Smooth muscle cell (in vitro differentiated cells): ENCODE results near the gene CPNE1. TPM values are rescaled to one million over a fixed set of nuclear protein-coding genes. Genes with fewer than 3 reads are reported as not detected.

Source experiments
- DNase-seq: peaks from one replicate; lab custom pipeline; 2025; ENCODE audit not compliant: unreplicated experiment; lab: John Stamatoyannopoulos, UW
- H2AFZ ChIP-seq: fragments of 200-600 bp; sonication (generic); 2 replicates; pipeline ENCODE4 v1.6.0; 2016; ENCODE audit warnings: antibody characterized with exemption, low read depth, mild to moderate bottlenecking
- H3F3A ChIP-seq: fragments of 200-600 bp; sonication (generic); 2 replicates; pipeline ENCODE4 v1.6.0; 2017; ENCODE audit warnings: antibody characterized with exemption, low read depth
- H3K27ac ChIP-seq: fragments of 200-600 bp; sonication (generic); 2 replicates; pipeline ENCODE4 v1.5.1; 2016; ENCODE audit warnings: low read depth, mild to moderate bottlenecking
- H3K27me3 ChIP-seq: fragments of 200-600 bp; sonication (generic); 2 replicates; pipeline ENCODE4 v1.6.1; 2016; ENCODE audit warnings: low read depth, mild to moderate bottlenecking
- H3K36me3 ChIP-seq: fragments of 200-600 bp; sonication (generic); 2 replicates; pipeline ENCODE4 v1.5.1; 2016; ENCODE audit warnings: low read depth
- H3K4me1 ChIP-seq: fragments of 200-600 bp; sonication (generic); 2 replicates; pipeline ENCODE4 v1.5.1; 2016; ENCODE audit warnings: low read depth
- H3K4me2 ChIP-seq: fragments of 200-600 bp; sonication (generic); 2 replicates; pipeline ENCODE4 v1.6.0; 2016; ENCODE audit warnings: mild to moderate bottlenecking
- H3K4me3 ChIP-seq: fragments of 200-600 bp; sonication (generic); 2 replicates; pipeline ENCODE4 v1.5.1; 2016; ENCODE audit warnings: mild to moderate bottlenecking
- H3K79me2 ChIP-seq: fragments of 200-600 bp; sonication (generic); 2 replicates; pipeline ENCODE4 v1.6.0; 2016; ENCODE audit warnings: low read depth, mild to moderate bottlenecking
- H3K9ac ChIP-seq: fragments of 200-600 bp; sonication (generic); 2 replicates; pipeline ENCODE4 v1.6.0; 2016; ENCODE audit warnings: low read depth
- H3K9me3 ChIP-seq: fragments of 200-600 bp; sonication (generic); replicated peaks from 2 replicates; pipeline ENCODE4 v1.5.1; 2016; ENCODE audit warnings: low read depth
- H4K20me1 ChIP-seq: fragments of 200-600 bp; sonication (generic); 2 replicates; pipeline ENCODE4 v1.6.0; 2016; ENCODE audit warnings: low read depth
- CTCF ChIP-seq: fragments of 200-600 bp; sonication (generic); IDR thresholded peaks from 2 replicates; pipeline ENCODE4 v1.5.1; 2017; ENCODE audit warnings: borderline replicate concordance, mild to moderate bottlenecking, antibody characterized with exemption; ENCODE audit not compliant: insufficient read depth, poor library complexity, severe bottlenecking
- WGBS: methylation state at CpG from one replicate; pipeline ENCODE4 v1.1.7; 2016; ENCODE audit warnings: low lambda C conversion rate; 5-methylcytosine and 5-hydroxymethylcytosine counted together
- polyA plus RNA-seq: library from polyadenylated mRNA; unstranded; fragments of >200 nt; fragmentation: Nextera tagmentation; extraction: Ambion mirVana; gene quantifications from 2 replicates; pipeline ENCODE4 v1.2.1, GENCODE V29; 2016
- total RNA-seq: library from RNA; depleted of rRNA; stranded (reverse); fragments of >200 nt; gene quantifications from 2 replicates; pipeline ENCODE4 v1.2.3, GENCODE V29; 2014

CPNE1 gene
- total and polyA plus RNA-seq, 2 experiments from 2014 or later = 140 to 156 TPM

GRCh38 chr20:35582131-35582530 is 82.6 kb downstream of the CPNE1 start:
- Histone ChIP-seq H3K79me2 (no peaks in the 10 kb centered on the region), H3K4me3 (no peak overlapping the region), H3K4me2 (no peak overlapping the region), H3K4me1 (no peaks in the 10 kb centered on the region), H2AFZ (no peak overlapping the region), H3K9ac (no peak overlapping the region), H4K20me1 (no peaks in the 10 kb centered on the region), H3K36me3 (no peaks in the 10 kb centered on the region), H3F3A (no peaks in the 10 kb centered on the region), H3K9me3 (no peaks in the 10 kb centered on the region), H3K27ac (no peak overlapping the region), H3K27me3 (no peaks in the 10 kb centered on the region)
- no peak for TF ChIP-seq CTCF
- WGBS = 93% methylated on average over 7 of the region's 7 CpGs
- DNase-seq = no peak

- Histone ChIP-seq H3K27me3 (no peaks in the 10 kb centered on the region), H3K79me2 (no peaks in the 10 kb centered on the region), H3K4me3 (no peak overlapping the region), H3K4me2 (no peak overlapping the region), H2AFZ (no peak overlapping the region), H3K36me3 (no peaks in the 10 kb centered on the region), H3K9ac (no peak overlapping the region), H3F3A (no peaks in the 10 kb centered on the region), H3K9me3 (no peaks in the 10 kb centered on the region), H3K4me1 (no peaks in the 10 kb centered on the region), H4K20me1 (no peaks in the 10 kb centered on the region), H3K27ac (no peak overlapping the region)
- WGBS = 94% methylated on average over 6 of the region's 6 CpGs
- no peak for DNase-seq
- TF ChIP-seq CTCF = no peak
Observed at GRCh38 chr20:35579196-35579595, 85.5 kb downstream of the CPNE1 start.

GRCh38 chr20:35578469-35578868 is 86.2 kb downstream of the CPNE1 start:
- no peaks in the 10 kb centered on the region for H3K9me3 ChIP-seq
- no peak overlapping the region for H2AFZ ChIP-seq
- no peaks in the 10 kb centered on the region for H3F3A ChIP-seq
- no peaks in the 10 kb centered on the region for H3K4me1 ChIP-seq
- H3K27ac ChIP-seq = no peak overlapping the region
- no peak for TF ChIP-seq CTCF
- H3K27me3 ChIP-seq = no peaks in the 10 kb centered on the region
- H3K4me3 ChIP-seq = no peak overlapping the region
- no peaks in the 10 kb centered on the region for H3K79me2 ChIP-seq
- WGBS = 91% methylated on average over 8 of the region's 8 CpGs
- no peak overlapping the region for H3K9ac ChIP-seq
- DNase-seq = no peak
- H4K20me1 ChIP-seq = no peaks in the 10 kb centered on the region
- no peaks in the 10 kb centered on the region for H3K36me3 ChIP-seq
- no peak overlapping the region for H3K4me2 ChIP-seq

- 69% methylated on average over 3 of the region's 3 CpGs for WGBS
- Histone ChIP-seq H3K4me3 (no peak overlapping the region), H3K4me2 (no peak overlapping the region), H3K27ac (no peak overlapping the region), H2AFZ (no peak overlapping the region), H3F3A (no peaks in the 10 kb centered on the region), H3K79me2 (no peaks in the 10 kb centered on the region), H4K20me1 (no peaks in the 10 kb centered on the region), H3K4me1 (no peaks in the 10 kb centered on the region), H3K36me3 (no peaks in the 10 kb centered on the region), H3K27me3 (no peaks in the 10 kb centered on the region), H3K9me3 (no peaks in the 10 kb centered on the region), H3K9ac (no peak overlapping the region)
- TF ChIP-seq CTCF = no peak
- DNase-seq = no peak
Observed at GRCh38 chr20:35576816-35577215, 87.9 kb downstream of the CPNE1 start.
